ENCODE data around the gene MINDY3.

MINDY3 gene

GRCh38 chr10:15859906-15860691, at the start of gene MINDY3:
Gene MINDY3, minus strand, starts transcription at chr10:15860507. Its CDS starts 208 bp downstream, at chr10:15860299.
- peaks cover 3% of the 10 kb centered on the region for H3K4me1 ChIP-seq
- H3K9ac ChIP-seq, result peak within 1 kb of the TSS; percentile 17
- H3K9me3 ChIP-seq (ENCODE audit: control insufficient read depth, low read length), result no peaks in the 10 kb centered on the region
- H3K27me3 ChIP-seq (ENCODE audit: control insufficient read depth, insufficient read depth, low read length), result no peaks in the 10 kb centered on the region
- peak within 1 kb of the TSS; percentile 68 for H3K4me2 ChIP-seq (ENCODE audit: low read length)
- H3K79me2 ChIP-seq, result peaks cover 7% of the 10 kb centered on the region
- H2AFZ ChIP-seq, result peak within 1 kb of the TSS; percentile 84
- no peaks in the 10 kb centered on the region for H3K36me3 ChIP-seq (ENCODE audit: control insufficient read depth, insufficient read depth, low read length)
- H3K27ac ChIP-seq, result peak within 1 kb of the TSS; percentile 67
- H3K4me3 ChIP-seq (ENCODE audit: low read depth, low read length), result peak within 1 kb of the TSS; percentile 79
- TF ChIP-seq, protein P1, sequence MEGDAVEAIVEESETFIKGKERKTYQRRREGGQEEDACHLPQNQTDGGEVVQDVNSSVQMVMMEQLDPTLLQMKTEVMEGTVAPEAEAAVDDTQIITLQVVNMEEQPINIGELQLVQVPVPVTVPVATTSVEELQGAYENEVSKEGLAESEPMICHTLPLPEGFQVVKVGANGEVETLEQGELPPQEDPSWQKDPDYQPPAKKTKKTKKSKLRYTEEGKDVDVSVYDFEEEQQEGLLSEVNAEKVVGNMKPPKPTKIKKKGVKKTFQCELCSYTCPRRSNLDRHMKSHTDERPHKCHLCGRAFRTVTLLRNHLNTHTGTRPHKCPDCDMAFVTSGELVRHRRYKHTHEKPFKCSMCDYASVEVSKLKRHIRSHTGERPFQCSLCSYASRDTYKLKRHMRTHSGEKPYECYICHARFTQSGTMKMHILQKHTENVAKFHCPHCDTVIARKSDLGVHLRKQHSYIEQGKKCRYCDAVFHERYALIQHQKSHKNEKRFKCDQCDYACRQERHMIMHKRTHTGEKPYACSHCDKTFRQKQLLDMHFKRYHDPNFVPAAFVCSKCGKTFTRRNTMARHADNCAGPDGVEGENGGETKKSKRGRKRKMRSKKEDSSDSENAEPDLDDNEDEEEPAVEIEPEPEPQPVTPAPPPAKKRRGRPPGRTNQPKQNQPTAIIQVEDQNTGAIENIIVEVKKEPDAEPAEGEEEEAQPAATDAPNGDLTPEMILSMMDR (IDR thresholded peaks at IDR 0.05), result no peak

GRCh38 chr10:15901889-15902288, 41.6 kb upstream of the MINDY3 start:
- no peaks in the 10 kb centered on the region for H3K4me1 ChIP-seq
- no peaks in the 10 kb centered on the region for H3K27me3 ChIP-seq (ENCODE audit: control insufficient read depth, insufficient read depth, low read length)
- no peak overlapping the region for H3K9ac ChIP-seq
- no peak overlapping the region for H3K27ac ChIP-seq
- no peak overlapping the region for H3K4me2 ChIP-seq (ENCODE audit: low read length)
- no peak overlapping the region for H3K4me3 ChIP-seq (ENCODE audit: low read depth, low read length)
- TF ChIP-seq, protein P1 (IDR thresholded peaks at IDR 0.05), result no peak
- H2AFZ ChIP-seq, result no peak overlapping the region
- H3K36me3 ChIP-seq (ENCODE audit: control insufficient read depth, insufficient read depth, low read length), result no peaks in the 10 kb centered on the region
- no peaks in the 10 kb centered on the region for H3K79me2 ChIP-seq
- no peaks in the 10 kb centered on the region for H3K9me3 ChIP-seq (ENCODE audit: control insufficient read depth, low read length)

- Histone ChIP-seq H3K4me2 (ENCODE audit: low read length) (no peak overlapping the region), H3K9me3 (ENCODE audit: control insufficient read depth, low read length) (no peaks in the 10 kb centered on the region), H3K27ac (no peak overlapping the region), H3K27me3 (ENCODE audit: control insufficient read depth, insufficient read depth, low read length) (no peaks in the 10 kb centered on the region), H3K79me2 (no peaks in the 10 kb centered on the region), H2AFZ (no peak overlapping the region), H3K4me3 (ENCODE audit: low read depth, low read length) (no peak overlapping the region), H3K36me3 (ENCODE audit: control insufficient read depth, insufficient read depth, low read length) (no peaks in the 10 kb centered on the region), H3K4me1 (no peaks in the 10 kb centered on the region), H3K9ac (no peak overlapping the region)
- TF ChIP-seq, protein P1 (IDR thresholded peaks at IDR 0.05), result no peak
These were observed 37.7 kb upstream of the MINDY3 start for GRCh38 chr10:15898046-15898445.

GRCh38 chr10:15897287-15897686, 37.0 kb upstream of the MINDY3 start:
- Histone ChIP-seq H3K4me3 (ENCODE audit: low read depth, low read length) (no peak overlapping the region), H2AFZ (no peak overlapping the region), H3K27me3 (ENCODE audit: control insufficient read depth, insufficient read depth, low read length) (no peaks in the 10 kb centered on the region), H3K36me3 (ENCODE audit: control insufficient read depth, insufficient read depth, low read length) (no peaks in the 10 kb centered on the region), H3K9me3 (ENCODE audit: control insufficient read depth, low read length) (no peaks in the 10 kb centered on the region), H3K27ac (no peak overlapping the region), H3K4me2 (ENCODE audit: low read length) (no peak overlapping the region), H3K79me2 (no peaks in the 10 kb centered on the region), H3K9ac (no peak overlapping the region), H3K4me1 (no peaks in the 10 kb centered on the region)
- TF ChIP-seq, protein P1 (IDR thresholded peaks at IDR 0.05), result no peak

GRCh38 chr10:15896654-15897053, 36.3 kb upstream of the MINDY3 start:
- Histone ChIP-seq H3K79me2 (no peaks in the 10 kb centered on the region), H3K27me3 (ENCODE audit: control insufficient read depth, insufficient read depth, low read length) (no peaks in the 10 kb centered on the region), H3K9ac (no peak overlapping the region), H3K9me3 (ENCODE audit: control insufficient read depth, low read length) (no peaks in the 10 kb centered on the region), H3K4me3 (ENCODE audit: low read depth, low read length) (no peak overlapping the region), H3K4me2 (ENCODE audit: low read length) (no peak overlapping the region), H2AFZ (no peak overlapping the region), H3K27ac (no peak overlapping the region), H3K36me3 (ENCODE audit: control insufficient read depth, insufficient read depth, low read length) (no peaks in the 10 kb centered on the region), H3K4me1 (no peaks in the 10 kb centered on the region)
- TF ChIP-seq, protein P1 (IDR thresholded peaks at IDR 0.05), result no peak

Data from parathyroid adenoma (tissue), 2 donors.